Measurements from ENCODE around the gene FSD1. TPM values are rescaled to one million over a fixed set of nuclear protein-coding genes. Genes with fewer than 3 reads are reported as not detected.

Gene FSD1
- total RNA-seq, 3 donors from 2014 or later: 0.64 to 2.0 (median 0.84) TPM

DNA sequence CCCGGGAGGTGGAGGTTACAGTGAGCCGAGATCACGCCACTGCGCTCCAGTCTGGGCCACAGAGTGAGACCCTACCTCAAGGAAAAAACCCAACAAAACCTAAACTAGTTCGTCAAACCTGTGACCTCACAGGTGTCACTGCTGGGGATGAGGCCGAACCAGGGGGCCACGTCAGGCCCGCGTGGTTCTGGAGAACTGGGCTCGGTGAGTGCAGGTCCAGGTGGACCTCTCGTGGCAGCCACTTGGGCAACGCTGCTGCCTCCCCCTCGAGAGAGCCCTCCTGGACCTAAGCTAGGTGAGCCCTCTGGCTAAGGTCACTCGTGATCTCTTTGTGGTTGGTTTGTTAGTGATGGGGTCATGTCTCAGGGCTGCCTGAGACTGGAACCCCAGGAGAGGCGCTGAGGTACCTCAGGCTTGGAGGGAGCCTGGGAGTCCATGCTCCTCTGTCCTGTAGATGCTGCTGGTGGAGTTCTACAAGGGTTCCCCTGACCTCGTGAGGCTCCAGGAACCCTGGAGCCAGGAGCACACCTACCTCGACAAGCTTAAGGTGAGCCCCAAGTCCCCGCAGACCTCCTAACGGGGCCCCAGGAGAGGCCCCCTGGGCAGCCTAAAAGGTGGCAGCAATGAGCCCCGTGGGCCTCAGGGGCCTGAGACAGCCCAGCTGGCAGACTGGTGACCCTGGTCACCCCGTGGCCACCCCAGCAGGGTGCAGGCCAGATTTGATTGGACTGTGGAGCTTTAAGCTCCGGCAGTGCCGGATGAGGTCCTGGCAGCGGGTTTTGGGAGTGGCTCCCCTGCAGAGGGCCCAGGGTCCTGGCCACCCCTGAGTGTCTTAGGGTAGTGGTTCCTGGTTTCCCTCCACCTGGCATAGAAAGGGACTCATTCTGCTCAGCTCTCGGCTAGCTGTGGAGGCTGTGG, 54.6 kb downstream of the FSD1 start:
- TF ChIP-seq, protein P1, sequence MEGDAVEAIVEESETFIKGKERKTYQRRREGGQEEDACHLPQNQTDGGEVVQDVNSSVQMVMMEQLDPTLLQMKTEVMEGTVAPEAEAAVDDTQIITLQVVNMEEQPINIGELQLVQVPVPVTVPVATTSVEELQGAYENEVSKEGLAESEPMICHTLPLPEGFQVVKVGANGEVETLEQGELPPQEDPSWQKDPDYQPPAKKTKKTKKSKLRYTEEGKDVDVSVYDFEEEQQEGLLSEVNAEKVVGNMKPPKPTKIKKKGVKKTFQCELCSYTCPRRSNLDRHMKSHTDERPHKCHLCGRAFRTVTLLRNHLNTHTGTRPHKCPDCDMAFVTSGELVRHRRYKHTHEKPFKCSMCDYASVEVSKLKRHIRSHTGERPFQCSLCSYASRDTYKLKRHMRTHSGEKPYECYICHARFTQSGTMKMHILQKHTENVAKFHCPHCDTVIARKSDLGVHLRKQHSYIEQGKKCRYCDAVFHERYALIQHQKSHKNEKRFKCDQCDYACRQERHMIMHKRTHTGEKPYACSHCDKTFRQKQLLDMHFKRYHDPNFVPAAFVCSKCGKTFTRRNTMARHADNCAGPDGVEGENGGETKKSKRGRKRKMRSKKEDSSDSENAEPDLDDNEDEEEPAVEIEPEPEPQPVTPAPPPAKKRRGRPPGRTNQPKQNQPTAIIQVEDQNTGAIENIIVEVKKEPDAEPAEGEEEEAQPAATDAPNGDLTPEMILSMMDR (IDR thresholded peaks at IDR 0.05): no peak
- Histone ChIP-seq H3K36me3 (ENCODE audit: low read depth) (no peaks in the 10 kb centered on the region), H3K9me3 (no peaks in the 10 kb centered on the region), H3K4me1 (ENCODE audit: low read depth) (no peaks in the 10 kb centered on the region), H3K4me3 (no peak overlapping the region)
- intact Hi-C loops (cut with DNase I, micrococcal nuclease): loop anchor here in 1 of 2 donors (10.0 kb wide), 1 partner anchor 94 kb away; no protein-coding TSS in a partner anchor
- ATAC-seq (no peak), DNase-seq (no peak)

DNA sequence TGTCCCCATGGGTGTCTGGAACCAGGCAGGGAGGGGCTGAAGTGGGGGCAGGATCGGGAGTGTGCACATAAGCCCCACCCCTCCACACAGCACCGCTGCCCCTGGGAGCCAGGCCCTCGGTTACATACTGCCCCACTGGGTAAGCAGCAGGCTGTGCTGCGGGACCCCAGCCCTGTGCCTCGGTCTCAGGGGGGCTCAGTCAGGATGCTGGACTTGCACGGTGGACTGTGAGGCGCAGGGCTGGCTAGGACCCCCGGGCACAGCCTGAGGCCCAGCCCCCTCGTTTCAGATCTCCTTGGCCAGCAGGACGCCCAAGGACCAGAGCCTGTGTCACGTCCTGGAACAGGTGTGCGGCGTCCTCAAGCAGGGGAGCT, 55.2 kb downstream of the FSD1 start:
- no peak overlapping the region for H3K4me3 ChIP-seq
- intact Hi-C loops (cut with DNase I, micrococcal nuclease): loop anchor here in 1 of 2 donors (10.0 kb wide), 1 partner anchor 95 kb away; no protein-coding TSS in a partner anchor
- ATAC-seq: no peak
- H3K9me3 ChIP-seq: no peaks in the 10 kb centered on the region
- no peak for DNase-seq
- TF ChIP-seq, protein P1 (IDR thresholded peaks at IDR 0.05): no peak
- no peaks in the 10 kb centered on the region for H3K36me3 ChIP-seq (ENCODE audit: low read depth)
- no peaks in the 10 kb centered on the region for H3K4me1 ChIP-seq (ENCODE audit: low read depth)

DNA sequence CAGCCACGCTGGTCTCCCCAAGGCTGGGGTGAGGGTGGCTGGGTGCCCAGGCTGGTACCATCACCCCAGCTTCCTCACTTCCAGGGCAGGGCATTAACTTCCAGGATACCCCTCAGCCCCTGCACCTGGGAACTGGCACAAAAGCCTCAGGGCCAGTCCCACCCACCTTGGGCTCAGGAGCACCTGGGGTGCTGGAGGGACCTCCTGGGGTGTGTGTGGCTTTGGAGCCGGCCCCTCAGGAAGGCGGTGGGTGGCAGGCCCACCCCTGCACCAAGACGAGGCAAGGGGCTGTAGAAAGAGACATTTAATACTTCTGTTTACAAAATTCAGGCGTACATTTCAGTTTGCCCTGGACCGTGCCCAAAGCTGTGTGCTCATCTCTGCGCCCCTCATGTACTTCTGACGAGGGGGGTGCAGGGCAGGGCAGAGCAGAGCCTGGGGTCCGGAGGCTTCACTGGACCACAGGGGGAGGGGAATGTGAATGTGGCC, 55.7 kb downstream of the FSD1 start:
- H3K36me3 ChIP-seq (ENCODE audit: low read depth): no peaks in the 10 kb centered on the region
- H3K4me1 ChIP-seq (ENCODE audit: low read depth): peaks cover 1% of the 10 kb centered on the region
- H3K9me3 ChIP-seq: no peaks in the 10 kb centered on the region
- intact Hi-C loops (cut with DNase I, micrococcal nuclease): no loop called here
- ATAC-seq (no peak), DNase-seq (no peak)
- H3K4me3 ChIP-seq: no peak overlapping the region
- TF ChIP-seq, protein P1 (IDR thresholded peaks at IDR 0.05): no peak

DNA sequence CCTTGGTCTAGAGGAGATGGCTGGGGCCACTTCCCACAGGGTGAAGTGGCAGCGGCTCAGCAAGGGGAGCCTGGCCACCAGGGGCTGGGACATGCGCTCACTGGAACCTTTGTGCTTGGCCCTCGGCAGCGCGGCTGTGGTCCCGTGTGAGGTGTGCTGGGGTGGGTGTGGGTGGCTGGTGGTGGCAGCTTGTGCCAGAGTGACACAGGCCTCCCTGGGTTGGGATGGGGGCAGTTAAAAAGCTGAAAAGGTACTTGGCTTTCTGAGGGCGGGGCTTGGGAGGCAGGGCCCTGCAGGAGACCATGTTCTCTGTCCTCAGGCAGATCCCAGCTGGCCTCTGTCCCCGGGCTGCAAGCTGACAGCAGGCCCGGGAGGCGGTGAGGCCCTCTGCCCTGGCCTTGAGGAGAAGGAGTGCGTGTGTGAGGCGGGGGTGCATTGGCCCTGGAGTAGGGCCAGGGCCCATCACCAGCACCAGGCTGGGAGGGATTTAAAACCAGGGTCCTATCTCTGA, 56.3 kb downstream of the FSD1 start:
- DNase-seq (no peak), ATAC-seq (no peak)
- H3K9me3 ChIP-seq: no peaks in the 10 kb centered on the region
- intact Hi-C loops (cut with DNase I, micrococcal nuclease): no loop called here
- peaks cover 3% of the 10 kb centered on the region for H3K4me1 ChIP-seq (ENCODE audit: low read depth)
- H3K36me3 ChIP-seq (ENCODE audit: low read depth): no peaks in the 10 kb centered on the region
- TF ChIP-seq, protein P1 (IDR thresholded peaks at IDR 0.05): no peak
- no peak overlapping the region for H3K4me3 ChIP-seq

DNA sequence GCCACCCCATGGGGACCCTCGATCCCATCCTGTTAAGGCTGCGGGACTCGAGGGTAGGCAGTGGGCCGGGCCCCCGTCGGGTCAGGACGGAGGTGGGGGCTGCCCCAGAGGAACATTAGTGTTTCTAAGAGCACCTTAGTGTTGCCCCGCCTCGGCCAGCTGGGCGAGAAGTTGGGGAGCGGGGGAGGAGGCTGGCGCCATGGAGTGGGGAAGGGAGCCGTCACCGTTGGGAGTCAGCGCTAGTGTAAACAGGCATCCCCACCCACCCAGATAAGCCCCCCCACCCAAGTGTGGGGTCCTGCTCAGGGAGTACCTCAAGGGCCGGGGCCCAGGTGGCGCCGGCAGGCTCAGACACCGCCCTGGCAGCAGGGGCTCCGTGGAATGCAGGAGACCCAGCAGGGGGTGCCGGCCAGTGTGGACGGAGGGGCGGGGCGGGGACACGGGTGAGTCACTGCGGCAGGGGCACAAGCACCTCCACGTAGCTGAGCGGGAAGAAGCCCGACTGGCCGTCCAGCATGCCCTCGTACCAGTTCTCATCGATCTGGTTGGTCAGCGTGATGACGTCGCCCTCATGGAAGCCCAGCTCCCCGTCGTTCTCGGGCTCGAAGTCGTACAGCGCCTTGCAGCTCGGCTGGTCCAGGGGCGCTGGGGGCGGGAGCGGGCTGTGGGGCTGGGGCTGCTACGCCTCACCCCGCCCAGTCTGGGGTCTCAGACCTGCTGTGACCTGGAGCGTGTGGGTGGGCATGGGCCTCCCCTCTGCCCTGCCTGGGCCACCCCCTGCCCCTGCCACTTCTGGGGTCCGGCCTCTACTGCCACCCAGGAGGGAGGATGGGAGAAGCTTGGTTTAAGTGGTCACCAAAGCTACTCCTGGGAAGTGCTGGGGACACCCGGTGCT, 57.0 kb downstream of the FSD1 start:
- intact Hi-C loops (cut with DNase I, micrococcal nuclease): no loop called here
- DNase-seq: peak in 1 of 3 donors; percentile 34
- no peak overlapping the region for H3K4me3 ChIP-seq
- H3K36me3 ChIP-seq (ENCODE audit: low read depth): no peaks in the 10 kb centered on the region
- no peak for ATAC-seq
- no peaks in the 10 kb centered on the region for H3K9me3 ChIP-seq
- H3K4me1 ChIP-seq (ENCODE audit: low read depth): peaks cover 3% of the 10 kb centered on the region
- TF ChIP-seq, protein P1 (IDR thresholded peaks at IDR 0.05): no peak

Measured in mucosa of descending colon (tissue), 3 donors.